Stimulated activated effector memory CD8-positive, alpha-beta T cell treated with anti-CD3 and anti-CD28 coated beads, Interleukin-12 subunit alpha, Interleukin-12 subunit beta, amount 100 ng/mL, for 72 hours (primary cell): ENCODE results near the gene CES2.
"Not testable (repeated sequence)": the region's sequence is repeated elsewhere in the genome, so short reads cannot be mapped to it uniquely, and the experiment has no call there.

Experiments
- ATAC-seq: fragments of 150-1000 bp; cut with Tn5 transposase; 2 replicates; pipeline ENCODE4 v1.10.0; 2021
- DNase-seq, 2 donors: peaks; one replicate each; pipeline ENCODE4 v3.0.0; 2021 to 2022; ENCODE audit warnings: low spot score in 2 of 2
- H3K27ac Mint-ChIP-seq: one replicate; pipeline ENCODE4 v1.8.0; 2022; ENCODE audit warnings: mild to moderate bottlenecking, mixed read lengths
- H3K36me3 Mint-ChIP-seq: one replicate; pipeline ENCODE4 v1.8.0; 2022; ENCODE audit warnings: mild to moderate bottlenecking, mixed read lengths
- H3K4me1 Mint-ChIP-seq: one replicate; pipeline ENCODE4 v1.8.0; 2022; ENCODE audit warnings: mixed read lengths
- H3K4me3 Mint-ChIP-seq: one replicate; pipeline ENCODE4 v1.8.0; 2022; ENCODE audit warnings: mild to moderate bottlenecking, mixed read lengths
- H3K9me3 Mint-ChIP-seq: one replicate; pipeline ENCODE4 v1.8.0; 2022; ENCODE audit warnings: mixed read lengths

CES2 gene

GRCh38 chr16:66935314-66936011 is at the start of gene CES2:
Gene CES2, plus strand, starts transcription at chr16:66935516. Its CDS starts 120 bp downstream, at chr16:66935636.
- Mint-ChIP-seq H3K4me1 (peaks cover 61% of the 10 kb centered on the region), H3K27ac (peak within 1 kb of the TSS; percentile 99), H3K4me3 (peak within 1 kb of the TSS; percentile 99), H3K36me3 (peaks cover 80% of the 10 kb centered on the region), H3K9me3 (no peaks in the 10 kb centered on the region)
- ATAC-seq: no peak
- DNase-seq: no peak

GRCh38 chr16:66886321-66886720 is 49.0 kb upstream of the CES2 start:
- Mint-ChIP-seq H3K4me3 (no peak overlapping the region), H3K4me1 (peaks cover 44% of the 10 kb centered on the region), H3K36me3 (peaks cover 94% of the 10 kb centered on the region), H3K27ac (no peak overlapping the region), H3K9me3 (no peaks in the 10 kb centered on the region)
- ATAC-seq (no peak), DNase-seq (no peak)

- Mint-ChIP-seq H3K27ac (no peak overlapping the region), H3K9me3 (no peaks in the 10 kb centered on the region), H3K4me3 (no peak overlapping the region), H3K4me1 (peaks cover 44% of the 10 kb centered on the region), H3K36me3 (peaks cover 98% of the 10 kb centered on the region)
- DNase-seq: no peak
- ATAC-seq: no peak
Measured at GRCh38 chr16:66886914-66887313, 48.4 kb upstream of the CES2 start.

- Mint-ChIP-seq H3K4me1 (peaks cover 44% of the 10 kb centered on the region), H3K27ac (peak overlapping the region; percentile 71), H3K9me3 (no peaks in the 10 kb centered on the region), H3K4me3 (no peak overlapping the region), H3K36me3 (peaks cover 89% of the 10 kb centered on the region)
- DNase-seq: no peak
- ATAC-seq: no peak
Measured at GRCh38 chr16:66888647-66889615, 46.4 kb upstream of the CES2 start.

GRCh38 chr16:66889622-66890021 is 45.7 kb upstream of the CES2 start:
- no peaks in the 10 kb centered on the region for H3K9me3 Mint-ChIP-seq
- peaks cover 88% of the 10 kb centered on the region for H3K36me3 Mint-ChIP-seq
- peaks cover 46% of the 10 kb centered on the region for H3K4me1 Mint-ChIP-seq
- no peak for ATAC-seq
- DNase-seq: no peak
- H3K4me3 Mint-ChIP-seq: no peak overlapping the region
- peak overlapping the region; percentile 71 for H3K27ac Mint-ChIP-seq

- ATAC-seq (no peak), DNase-seq (no peak)
- Mint-ChIP-seq H3K27ac (no peak overlapping the region), H3K4me3 (no peak overlapping the region), H3K4me1 (peaks cover 46% of the 10 kb centered on the region), H3K9me3 (no peaks in the 10 kb centered on the region), H3K36me3 (peaks cover 85% of the 10 kb centered on the region)
Measured at GRCh38 chr16:66890799-66891198, 44.5 kb upstream of the CES2 start.

- Mint-ChIP-seq H3K36me3 (peaks cover 82% of the 10 kb centered on the region), H3K4me1 (peaks cover 46% of the 10 kb centered on the region), H3K27ac (no peak overlapping the region), H3K4me3 (no peak overlapping the region), H3K9me3 (no peaks in the 10 kb centered on the region)
- DNase-seq (no peak), ATAC-seq (no peak)
Measured at GRCh38 chr16:66891360-66891759, 44.0 kb upstream of the CES2 start.

GRCh38 chr16:66891797-66892196 is 43.5 kb upstream of the CES2 start:
- no peak for ATAC-seq
- peaks cover 42% of the 10 kb centered on the region for H3K4me1 Mint-ChIP-seq
- H3K36me3 Mint-ChIP-seq: peaks cover 78% of the 10 kb centered on the region
- no peak for DNase-seq
- no peaks in the 10 kb centered on the region for H3K9me3 Mint-ChIP-seq
- no peak overlapping the region for H3K27ac Mint-ChIP-seq
- no peak overlapping the region for H3K4me3 Mint-ChIP-seq

- H3K9me3 Mint-ChIP-seq: no peaks in the 10 kb centered on the region
- DNase-seq (no peak), ATAC-seq (no peak)
- H3K36me3 Mint-ChIP-seq: peaks cover 55% of the 10 kb centered on the region
- no peak overlapping the region for H3K4me3 Mint-ChIP-seq
- H3K27ac Mint-ChIP-seq: peak overlapping the region; percentile 89
- peaks cover 22% of the 10 kb centered on the region for H3K4me1 Mint-ChIP-seq
Measured at GRCh38 chr16:66894055-66894454, 41.3 kb upstream of the CES2 start.

- H3K4me1 Mint-ChIP-seq: peaks cover 22% of the 10 kb centered on the region
- H3K36me3 Mint-ChIP-seq: peaks cover 44% of the 10 kb centered on the region
- H3K27ac Mint-ChIP-seq: peak overlapping the region; percentile 89
- H3K9me3 Mint-ChIP-seq: no peaks in the 10 kb centered on the region
- peak; percentile 90 for ATAC-seq
- no peak overlapping the region for H3K4me3 Mint-ChIP-seq
- peak; percentile 44 to 73 for DNase-seq
Measured at GRCh38 chr16:66894948-66895688, 40.2 kb upstream of the CES2 start.

- Mint-ChIP-seq H3K9me3 (no peaks in the 10 kb centered on the region), H3K36me3 (peaks cover 39% of the 10 kb centered on the region), H3K27ac (peak overlapping the region; percentile 89), H3K4me1 (peaks cover 22% of the 10 kb centered on the region), H3K4me3 (no peak overlapping the region)
- ATAC-seq (no peak), DNase-seq (no peak)
Measured at GRCh38 chr16:66895689-66895979, 39.7 kb upstream of the CES2 start.

- H3K36me3 Mint-ChIP-seq: peaks cover 36% of the 10 kb centered on the region
- no peak overlapping the region for H3K4me3 Mint-ChIP-seq
- H3K27ac Mint-ChIP-seq: peak overlapping the region; percentile 89
- H3K4me1 Mint-ChIP-seq: peaks cover 22% of the 10 kb centered on the region
- no peaks in the 10 kb centered on the region for H3K9me3 Mint-ChIP-seq
- DNase-seq (no peak), ATAC-seq (no peak)
Measured at GRCh38 chr16:66895999-66896398, 39.3 kb upstream of the CES2 start.

GRCh38 chr16:66896682-66897081 is 38.6 kb upstream of the CES2 start:
- Mint-ChIP-seq H3K36me3 (peaks cover 29% of the 10 kb centered on the region), H3K27ac (peak overlapping the region; percentile 89), H3K4me1 (peaks cover 22% of the 10 kb centered on the region)
- ATAC-seq, H3K4me3 Mint-ChIP-seq, DNase-seq, H3K9me3 Mint-ChIP-seq: not testable (repeated sequence)

GRCh38 chr16:66898207-66898606 is 37.1 kb upstream of the CES2 start:
- no peak for DNase-seq
- Mint-ChIP-seq H3K27ac (peak overlapping the region; percentile 19), H3K9me3 (no peaks in the 10 kb centered on the region), H3K4me3 (no peak overlapping the region), H3K4me1 (peaks cover 22% of the 10 kb centered on the region), H3K36me3 (peaks cover 18% of the 10 kb centered on the region)
- ATAC-seq: no peak

- Mint-ChIP-seq H3K9me3 (no peaks in the 10 kb centered on the region), H3K27ac (peak overlapping the region; percentile 60), H3K4me1 (peaks cover 22% of the 10 kb centered on the region), H3K4me3 (no peak overlapping the region), H3K36me3 (peaks cover 17% of the 10 kb centered on the region)
- no peak for ATAC-seq
- DNase-seq: no peak
Measured at GRCh38 chr16:66898933-66899309, 36.4 kb upstream of the CES2 start.
